GM12872 (cell line): ENCODE data around the gene TSPAN15.

Experiments used
- TF ChIP-seq, protein P1 (sequence below): IDR thresholded peaks from 3 replicates; pipeline ENCODE4 v1.5.1; 2011; ENCODE audit warnings: low read depth, mild to moderate bottlenecking, low read length, moderate library complexity; ENCODE audit not compliant: insufficient read depth

The TSPAN15 gene

DNA sequence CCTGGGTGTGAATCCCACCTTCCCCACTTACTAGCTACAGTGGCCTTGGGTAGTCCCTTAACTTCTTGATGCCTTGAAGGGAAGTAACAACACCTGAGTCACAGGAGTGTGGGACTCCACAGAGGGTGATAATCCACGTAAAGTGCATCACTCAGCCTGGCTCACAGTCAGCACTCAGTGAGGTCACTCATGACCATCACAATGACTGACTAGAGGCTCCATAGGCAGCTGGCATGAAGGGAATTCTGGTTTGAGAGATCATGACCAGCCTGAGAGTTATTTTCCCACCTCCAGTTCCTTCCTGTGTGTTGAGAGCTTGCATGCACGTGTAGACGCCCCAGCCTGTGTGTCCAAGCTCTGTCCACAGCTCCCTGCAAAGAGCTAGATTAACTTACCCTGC is 87.2 kb downstream of the TSPAN15 start:
- TF ChIP-seq, protein P1, sequence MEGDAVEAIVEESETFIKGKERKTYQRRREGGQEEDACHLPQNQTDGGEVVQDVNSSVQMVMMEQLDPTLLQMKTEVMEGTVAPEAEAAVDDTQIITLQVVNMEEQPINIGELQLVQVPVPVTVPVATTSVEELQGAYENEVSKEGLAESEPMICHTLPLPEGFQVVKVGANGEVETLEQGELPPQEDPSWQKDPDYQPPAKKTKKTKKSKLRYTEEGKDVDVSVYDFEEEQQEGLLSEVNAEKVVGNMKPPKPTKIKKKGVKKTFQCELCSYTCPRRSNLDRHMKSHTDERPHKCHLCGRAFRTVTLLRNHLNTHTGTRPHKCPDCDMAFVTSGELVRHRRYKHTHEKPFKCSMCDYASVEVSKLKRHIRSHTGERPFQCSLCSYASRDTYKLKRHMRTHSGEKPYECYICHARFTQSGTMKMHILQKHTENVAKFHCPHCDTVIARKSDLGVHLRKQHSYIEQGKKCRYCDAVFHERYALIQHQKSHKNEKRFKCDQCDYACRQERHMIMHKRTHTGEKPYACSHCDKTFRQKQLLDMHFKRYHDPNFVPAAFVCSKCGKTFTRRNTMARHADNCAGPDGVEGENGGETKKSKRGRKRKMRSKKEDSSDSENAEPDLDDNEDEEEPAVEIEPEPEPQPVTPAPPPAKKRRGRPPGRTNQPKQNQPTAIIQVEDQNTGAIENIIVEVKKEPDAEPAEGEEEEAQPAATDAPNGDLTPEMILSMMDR = no peak

DNA sequence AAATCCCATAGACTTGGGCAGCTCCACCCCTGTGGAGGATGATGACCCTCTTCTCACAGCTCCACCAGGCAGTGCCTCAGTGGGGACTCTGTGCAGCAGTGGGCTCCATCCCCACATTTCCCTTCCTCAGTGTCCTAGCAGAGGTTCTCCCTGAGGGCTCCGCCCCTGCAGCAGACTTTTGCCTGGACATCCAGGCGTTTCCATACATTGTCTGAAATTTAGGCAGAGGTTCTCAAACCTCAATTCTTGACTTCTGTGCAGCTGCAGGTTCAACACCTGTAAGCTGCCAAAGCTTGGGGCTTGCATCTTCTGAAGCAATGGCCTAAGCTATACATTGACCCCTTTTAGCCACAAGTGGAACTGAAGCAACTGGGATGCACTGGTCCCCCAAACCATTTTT is 90.2 kb downstream of the TSPAN15 start:
- TF ChIP-seq, protein P1 = no peak

DNA sequence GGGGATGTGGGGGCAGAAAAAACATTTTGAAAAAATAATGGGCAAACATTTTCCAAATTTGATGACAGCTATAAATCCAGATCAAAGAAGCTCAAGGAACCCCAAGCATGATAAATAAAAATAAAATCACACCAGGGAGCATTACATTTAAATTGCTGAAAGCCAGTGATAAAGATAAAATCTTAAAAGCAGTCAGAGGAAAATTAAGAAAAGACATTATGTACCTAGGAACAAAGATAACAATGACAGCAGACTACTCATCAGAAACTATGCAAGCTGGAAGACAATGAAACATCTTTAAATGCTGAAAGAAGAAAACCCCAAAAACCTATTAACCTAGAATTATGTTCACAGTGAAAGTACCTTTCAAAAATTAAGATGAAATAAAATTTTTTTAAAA is 98.7 kb downstream of the TSPAN15 start:
- TF ChIP-seq, protein P1 = no peak

DNA sequence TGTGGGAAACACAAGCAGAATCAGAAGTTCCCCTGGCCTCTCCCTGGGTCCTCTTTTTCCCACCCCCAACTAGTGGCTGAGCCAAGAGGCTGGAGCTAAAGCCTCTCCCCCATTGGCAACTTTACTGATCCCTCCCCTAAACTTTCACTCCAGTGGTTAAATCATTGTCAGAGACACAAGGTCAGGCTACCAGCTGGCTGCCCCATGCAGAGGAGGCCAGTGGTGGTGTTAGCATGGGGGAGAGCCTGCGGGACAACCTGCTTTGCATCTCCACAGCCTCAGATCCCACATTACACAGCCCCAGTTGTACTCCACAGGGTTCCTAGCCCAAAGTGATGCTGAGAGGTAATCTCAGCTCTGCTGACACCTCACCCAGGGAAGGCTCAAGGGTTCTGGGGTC is 101.0 kb downstream of the TSPAN15 start:
- TF ChIP-seq, protein P1 = no peak

DNA sequence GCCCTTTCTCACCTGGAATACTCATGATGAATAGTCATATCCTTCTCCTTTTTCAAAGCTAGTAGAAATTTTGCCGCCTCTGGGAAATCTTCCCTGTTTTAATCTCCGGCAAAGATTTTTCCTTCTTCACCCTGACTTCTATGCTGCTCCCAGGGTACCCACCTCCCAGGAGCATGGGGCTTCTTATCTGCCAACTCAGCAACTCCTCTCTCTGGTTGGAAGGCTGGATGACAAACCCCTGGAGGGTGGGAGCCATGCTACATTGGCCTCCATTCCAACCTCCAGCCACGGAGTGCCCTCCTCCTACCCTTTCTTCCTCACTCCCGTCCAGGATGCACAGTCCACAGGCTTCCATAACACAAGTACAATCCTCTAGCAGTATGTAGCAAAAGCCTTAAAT is 102.1 kb downstream of the TSPAN15 start:
- TF ChIP-seq, protein P1 = no peak

DNA sequence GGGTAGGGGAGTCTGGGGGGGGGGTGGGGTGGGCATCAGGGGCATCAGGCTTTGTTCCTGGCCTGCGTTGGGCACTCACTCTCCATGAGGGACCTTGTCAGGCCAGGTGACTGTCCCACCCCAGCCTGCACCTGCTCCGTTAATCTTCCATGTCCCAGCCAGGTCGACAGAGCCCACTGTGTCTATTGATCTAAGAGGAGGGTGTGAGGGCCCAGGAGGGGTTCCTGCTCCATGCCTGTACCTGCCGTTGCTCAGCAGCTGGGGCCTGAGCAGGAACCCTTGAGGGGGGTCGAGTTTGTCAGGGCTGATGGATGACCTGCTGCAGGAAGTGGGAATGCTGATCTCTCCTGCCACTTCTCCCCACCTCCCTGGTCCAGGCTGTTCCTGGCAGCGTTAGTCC is 103.3 kb downstream of the TSPAN15 start:
- TF ChIP-seq, protein P1 = no peak
